Small intestine (tissue), 7 donors: ENCODE measurements around the gene MDH1. TPM values are rescaled to one million over a fixed set of nuclear protein-coding genes. Genes with fewer than 3 reads are reported as not detected.

Experiments
- DNase-seq, 2 donors: peaks; one replicate each; pipeline versions ENCODE4 v3.0.0 to v3.0.0-alpha.2; 2013
- FAIRE-seq: peaks from 2 replicates; lab custom pipeline; 2012; peaks lifted over from hg19 to GRCh38; lab: Jason Lieb, UNC
- H3K27ac ChIP-seq, 3 donors: one replicate each; pipeline ENCODE4 v1.5.1; 2013; ENCODE audit warnings: low read length in 2 of 3, mild to moderate bottlenecking in 2 of 3, control low read depth in 1 of 3, inconsistent platforms in 1 of 3, low read depth in 1 of 3, moderate library complexity in 1 of 3
- H3K27me3 ChIP-seq, 3 donors: one replicate each; pipeline ENCODE4 v1.6.1; 2013; ENCODE audit warnings: low read length in 3 of 3, inconsistent platforms in 1 of 3; ENCODE audit not compliant: control insufficient read depth in 3 of 3, insufficient read depth in 3 of 3
- H3K36me3 ChIP-seq, 3 donors: one replicate each; pipeline ENCODE4 v1.6.1; 2013; ENCODE audit warnings: low read length in 3 of 3, inconsistent platforms in 1 of 3, low read depth in 1 of 3, mild to moderate bottlenecking in 1 of 3, moderate library complexity in 1 of 3; ENCODE audit not compliant: control insufficient read depth in 3 of 3, insufficient read depth in 2 of 3
- H3K4me1 ChIP-seq, 3 donors: one replicate each; pipeline ENCODE4 v1.6.1; 2013; ENCODE audit warnings: low read length in 2 of 3, inconsistent platforms in 1 of 3, low read depth in 1 of 3, mild to moderate bottlenecking in 1 of 3, moderate library complexity in 1 of 3; ENCODE audit not compliant: control insufficient read depth in 3 of 3, insufficient read depth in 2 of 3
- H3K4me3 ChIP-seq, 3 donors: one replicate each; pipeline ENCODE4 v1.5.1; 2013; ENCODE audit warnings: low read length in 3 of 3, control low read depth in 1 of 3, inconsistent platforms in 1 of 3, low read depth in 1 of 3, mild to moderate bottlenecking in 1 of 3, moderate library complexity in 1 of 3
- H3K9me3 ChIP-seq, 2 donors: one replicate each; pipeline ENCODE4 v1.6.1; 2013; ENCODE audit warnings: low read depth in 1 of 2, low read length in 1 of 2; ENCODE audit not compliant: control insufficient read depth in 2 of 2, insufficient read depth in 1 of 2
- WGBS, 3 donors: extraction: QIAGEN DNeasy Blood & Tissue Kit; methylation state at CpG; one replicate each; pipeline ENCODE4 v1.1.7; 2013; 5-methylcytosine and 5-hydroxymethylcytosine counted together
- polyA plus RNA-seq, 4 donors: library from polyadenylated mRNA; stranded (reverse) in 3 of 4; unstranded in 1 of 4; fragments of 200-250 nt in 3 of 4; fragments of 120-200 nt in 1 of 4; gene quantifications; one replicate each; pipeline versions ENCODE4 v1.2.1 to v1.2.3, GENCODE V29; 2013
- donor health status: healthy with polysubstance abuse.
- donor health status: control.
- donor health status: control.
- donor health status: Bipolar disorder and iron deficiency.
- donor health status: healthy.

MDH1 gene
- polyA plus RNA-seq, 4 donors = 181 to 401 (median 242) TPM

DNA sequence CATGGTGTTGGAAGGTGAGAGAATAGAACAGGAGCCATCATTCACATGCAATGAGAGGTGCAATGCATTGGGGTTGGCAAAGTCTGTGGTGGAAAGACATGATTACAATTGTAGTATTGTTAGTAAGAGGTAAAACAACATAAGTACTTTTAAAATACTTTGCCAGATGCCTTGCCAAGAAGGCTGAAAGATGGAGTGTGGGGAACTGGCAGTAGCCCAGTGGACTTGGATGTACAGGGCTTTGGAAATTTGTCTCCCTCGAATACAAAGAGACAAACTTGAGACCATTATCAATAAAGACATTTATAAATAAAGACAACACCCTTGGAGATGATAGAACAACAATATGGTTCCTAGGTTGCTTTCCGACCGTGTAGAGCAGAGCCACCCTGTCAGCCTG is 62.0 kb downstream of the MDH1 start:
- H3K4me1 ChIP-seq = no peaks in the 10 kb centered on the region
- H3K27ac ChIP-seq = no peak overlapping the region
- 71 to 83% (median 78%) methylated on average over 3 of the region's 3 CpGs for WGBS, 3 donors
- H3K36me3 ChIP-seq = no peaks in the 10 kb centered on the region
- H3K27me3 ChIP-seq = no peaks in the 10 kb centered on the region
- no peak for FAIRE-seq
- no peak overlapping the region for H3K4me3 ChIP-seq
- no peak for DNase-seq
- H3K9me3 ChIP-seq = no peaks in the 10 kb centered on the region

DNA sequence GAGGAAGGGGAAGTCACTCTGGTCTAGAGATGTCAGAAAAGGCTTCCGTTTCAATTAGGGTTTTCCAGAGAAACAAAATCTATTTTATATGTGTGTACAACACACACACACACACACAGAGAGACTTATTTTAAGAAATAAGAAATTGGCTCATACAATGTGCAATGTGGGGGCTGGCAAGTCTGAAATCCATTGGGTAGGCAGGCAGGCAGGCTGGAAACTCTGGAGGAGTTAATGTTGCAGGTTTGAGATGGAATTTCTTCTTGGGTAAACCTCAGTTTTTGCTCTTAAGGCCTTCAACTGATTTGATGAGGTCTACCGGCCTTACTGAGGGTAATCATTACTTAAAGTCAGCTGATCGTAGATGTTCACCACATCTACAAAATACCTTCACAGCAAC is 62.6 kb downstream of the MDH1 start:
- H3K27ac ChIP-seq = no peak overlapping the region
- FAIRE-seq = no peak
- 71 to 76% (median 73%) methylated on average over 3 of the region's 3 CpGs for WGBS, 3 donors
- no peaks in the 10 kb centered on the region for H3K9me3 ChIP-seq
- no peaks in the 10 kb centered on the region for H3K4me1 ChIP-seq
- no peaks in the 10 kb centered on the region for H3K36me3 ChIP-seq
- no peaks in the 10 kb centered on the region for H3K27me3 ChIP-seq
- H3K4me3 ChIP-seq = no peak overlapping the region
- DNase-seq = no peak

DNA sequence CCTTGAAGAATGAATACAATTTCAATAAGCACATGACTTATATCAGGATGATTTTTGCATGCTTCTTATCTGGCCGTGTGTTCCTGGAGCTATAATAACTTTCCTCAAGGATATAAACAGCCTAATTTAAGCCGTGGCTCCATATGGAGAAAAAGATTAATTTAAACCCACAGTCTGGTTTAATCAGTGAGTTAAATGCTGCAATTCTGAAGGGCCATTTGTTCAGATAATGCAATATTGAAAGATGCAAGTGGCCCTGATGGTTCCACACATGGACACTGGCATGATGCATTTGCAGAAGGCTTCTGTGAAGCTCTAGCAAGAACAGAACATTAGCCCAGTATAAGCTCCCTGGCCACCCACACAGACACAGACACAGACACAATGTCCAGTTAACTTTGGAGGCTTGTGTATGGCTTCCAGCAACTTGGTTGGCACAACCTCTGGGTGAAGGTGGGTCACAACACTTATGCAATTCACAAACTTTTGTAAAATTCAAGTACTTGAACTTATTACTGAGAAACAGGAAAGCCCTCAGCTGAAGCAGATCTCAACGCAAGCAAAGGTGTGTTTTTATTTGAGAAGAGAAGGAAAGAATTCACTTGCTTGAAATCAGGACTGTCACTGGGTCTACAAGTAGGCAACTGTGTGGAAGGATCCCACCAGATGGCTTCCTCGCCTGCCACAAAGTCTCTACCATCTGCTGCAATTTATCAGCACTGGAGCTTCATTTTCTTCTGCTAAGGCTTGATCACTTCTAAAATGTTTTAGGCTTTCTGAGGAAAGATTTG is 63.3 kb downstream of the MDH1 start:
- 55 to 66% (median 61%) methylated on average over 4 of the region's 4 CpGs for WGBS, 3 donors
- H3K4me1 ChIP-seq = no peaks in the 10 kb centered on the region
- no peak for FAIRE-seq

DNA sequence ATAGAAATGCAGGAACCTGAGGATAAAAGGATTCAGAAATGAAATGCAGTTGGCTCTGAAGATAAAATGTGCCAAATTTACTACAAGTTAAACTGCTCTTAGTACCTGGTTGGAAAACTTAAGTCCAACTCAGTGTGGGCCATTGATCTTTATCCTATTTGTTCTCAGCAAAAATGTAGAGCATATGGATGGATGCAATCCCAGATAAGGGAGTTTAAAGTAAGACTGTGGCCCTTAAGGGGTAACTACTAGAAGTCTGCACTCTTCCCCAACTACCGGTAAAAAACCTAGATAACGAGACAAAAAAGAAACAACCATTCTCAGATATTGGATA is 63.9 kb downstream of the MDH1 start:
- H3K4me1 ChIP-seq = no peaks in the 10 kb centered on the region
- 71 to 79% (median 74%) methylated on average over 2 of the region's 2 CpGs for WGBS, 3 donors
- DNase-seq (no peak), FAIRE-seq (no peak)
- no peaks in the 10 kb centered on the region for H3K27me3 ChIP-seq
- no peak overlapping the region for H3K4me3 ChIP-seq
- no peaks in the 10 kb centered on the region for H3K9me3 ChIP-seq
- H3K36me3 ChIP-seq = no peaks in the 10 kb centered on the region
- H3K27ac ChIP-seq = no peak overlapping the region

More for the DNA sequence above, 63.3 kb downstream of the MDH1 start:
- no peaks in the 10 kb centered on the region for H3K27me3 ChIP-seq
- no peaks in the 10 kb centered on the region for H3K36me3 ChIP-seq
- H3K27ac ChIP-seq = no peak overlapping the region
- DNase-seq = no peak
- H3K4me3 ChIP-seq = no peak overlapping the region
- H3K9me3 ChIP-seq = no peaks in the 10 kb centered on the region

DNA sequence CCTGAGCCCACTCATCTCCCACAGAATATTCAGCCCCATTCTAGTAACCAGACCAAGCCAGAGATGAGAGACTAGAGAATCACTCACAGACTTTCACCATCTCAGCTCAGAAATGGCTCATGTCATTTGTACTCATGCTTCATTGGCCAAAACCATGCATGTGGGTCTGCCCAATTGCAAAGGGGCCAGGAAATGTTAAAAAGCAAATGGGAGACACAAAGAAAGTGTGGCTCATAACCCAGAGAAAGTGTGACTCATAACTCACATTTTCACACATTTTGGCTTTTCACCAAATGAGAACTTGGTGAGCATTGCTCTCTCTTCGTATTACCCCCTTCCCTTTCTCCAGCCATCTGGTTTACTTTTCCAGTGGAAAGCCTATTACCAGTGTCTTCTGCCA is 66.2 kb downstream of the MDH1 start:
- WGBS, 3 donors = 64 to 77% (median 74%) methylated on average over 1 of the region's 1 CpG
- Histone ChIP-seq H3K36me3 (no peaks in the 10 kb centered on the region), H3K4me3 (no peak overlapping the region), H3K27me3 (no peaks in the 10 kb centered on the region), H3K4me1 (no peaks in the 10 kb centered on the region), H3K27ac (no peak overlapping the region), H3K9me3 (no peaks in the 10 kb centered on the region)
- DNase-seq (no peak), FAIRE-seq (no peak)

Other genes starting within 250 kb of the MDH1 start
- 1 to 10 TPM; 1.1 to 4.0 (median 1.5) TPM for gene WDPCP, start 486 bp upstream of the MDH1 start, polyA plus RNA-seq